Epithelial cell of proximal tubule (primary cell): ENCODE measurements around the gene DOCK2. TPM values are rescaled to one million over a fixed set of nuclear protein-coding genes. Genes with fewer than 3 reads are reported as not detected.

ENCODE experiments used
- DNase-seq: peaks from one replicate; pipeline ENCODE4 v3.0.0-alpha.2; 2011; ENCODE audit warnings: low read depth
- H3K4me3 ChIP-seq: 2 replicates; pipeline ENCODE4 v1.5.1; 2011; ENCODE audit warnings: low read depth, mild to moderate bottlenecking, low read length
- CTCF ChIP-seq: conservative IDR thresholded peaks from 2 replicates; pipeline ENCODE4 v1.5.1; 2012; ENCODE audit warnings: low read depth, mild to moderate bottlenecking, low read length
- total RNA-seq: library from RNA; depleted of rRNA; stranded (reverse); fragments of >200 nt; gene quantifications from 2 replicates; pipeline ENCODE4 v1.2.3, GENCODE V29; 2015

DOCK2 gene
- total RNA-seq, 1 donor from 2014 or later: 30.4 TPM

GRCh38 chr5:169731221-169731620 is 94.1 kb downstream of the DOCK2 start:
- DNase-seq: no peak
- no peak for TF ChIP-seq CTCF

DNA sequence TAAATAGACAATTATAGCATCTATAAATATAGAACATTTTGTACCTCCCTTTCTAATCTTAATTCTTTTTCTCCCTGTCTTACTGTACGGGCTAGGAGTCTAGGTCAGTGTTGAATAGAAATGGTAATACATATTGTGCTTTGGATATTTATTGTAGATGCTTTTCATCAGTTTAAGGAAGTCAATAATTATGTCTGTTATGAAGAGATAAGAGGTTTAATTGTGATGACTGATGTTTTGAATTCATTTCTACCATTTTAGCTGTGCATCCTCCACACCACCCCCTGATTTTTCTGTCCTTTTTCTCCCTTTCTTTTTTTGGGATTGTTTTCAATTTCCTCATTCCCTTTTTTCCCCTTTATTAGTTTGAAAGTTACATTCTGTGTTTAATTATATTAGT is 95.8 kb downstream of the DOCK2 start:
- no peak for DNase-seq
- no peak overlapping the region for H3K4me3 ChIP-seq
- TF ChIP-seq CTCF: no peak

More at GRCh38 chr5:169731221-169731620, 94.1 kb downstream of the DOCK2 start:
- H3K4me3 ChIP-seq: no peak overlapping the region

DNA sequence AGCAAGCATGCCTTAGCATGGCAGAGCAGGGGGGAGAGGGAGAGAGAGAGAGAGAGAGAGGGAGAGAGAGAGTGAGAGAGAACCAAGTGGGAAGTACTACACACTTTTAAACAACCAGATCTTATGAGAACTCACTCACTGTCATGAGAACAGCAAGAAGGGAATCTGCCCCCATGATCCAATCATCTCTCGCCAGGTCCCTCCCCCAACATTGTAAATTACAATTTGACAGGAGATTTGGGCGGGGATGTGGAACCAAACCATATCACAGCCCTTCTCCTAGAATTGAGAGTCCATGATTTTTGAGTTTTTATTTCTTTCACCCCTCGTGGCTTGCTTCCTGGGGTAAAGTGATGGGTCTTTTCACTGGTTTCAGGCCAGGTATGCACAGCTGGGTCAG is 98.8 kb downstream of the DOCK2 start:
- no peak for DNase-seq
- TF ChIP-seq CTCF: no peak
- no peak overlapping the region for H3K4me3 ChIP-seq

DNA sequence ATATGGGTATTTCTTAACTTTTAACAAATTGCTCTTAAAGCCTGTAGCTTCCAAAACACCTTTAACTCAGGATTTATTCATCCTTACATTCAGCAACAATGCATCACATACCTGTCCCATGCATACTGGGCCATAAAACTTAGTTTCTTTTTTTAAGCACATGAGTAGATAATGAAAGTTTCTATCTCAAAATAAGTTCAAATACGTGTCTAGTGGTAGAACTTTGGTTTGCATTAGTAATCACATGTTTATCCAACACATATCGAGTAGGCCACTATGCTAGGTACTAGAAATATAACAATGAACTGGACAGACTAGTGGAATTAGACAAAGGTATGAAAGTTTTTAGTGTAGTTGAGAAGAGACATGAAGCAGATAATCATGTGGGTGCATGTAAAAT is 99.6 kb downstream of the DOCK2 start:
- no peak for DNase-seq
- TF ChIP-seq CTCF: no peak
- no peak overlapping the region for H3K4me3 ChIP-seq

- no peak overlapping the region for H3K4me3 ChIP-seq
- DNase-seq: no peak
- no peak for TF ChIP-seq CTCF
These were observed 103.4 kb downstream of the DOCK2 start for GRCh38 chr5:169740435-169740834.

GRCh38 chr5:169742771-169743296 is 105.8 kb downstream of the DOCK2 start:
- DNase-seq: no peak
- no peak for TF ChIP-seq CTCF
- no peak overlapping the region for H3K4me3 ChIP-seq

DNA sequence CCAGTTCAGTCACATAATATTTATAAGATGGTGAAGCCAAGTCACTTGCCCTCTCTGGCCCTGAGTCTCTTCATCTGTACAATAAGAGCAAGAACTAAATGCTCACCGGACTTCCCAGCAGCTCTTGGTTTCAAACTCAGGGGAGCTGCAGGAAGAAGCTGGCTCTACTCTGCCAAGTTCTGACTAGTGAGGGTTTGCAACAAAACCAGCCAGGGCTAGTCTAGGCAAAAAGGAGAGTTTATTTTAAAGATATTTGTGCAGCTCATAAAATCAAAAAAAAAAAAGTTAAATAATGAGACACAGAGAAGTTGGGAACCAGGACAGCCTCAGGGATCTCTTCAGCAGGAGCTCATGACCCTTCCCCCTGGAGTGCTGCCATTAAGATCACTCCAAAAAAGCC is 107.3 kb downstream of the DOCK2 start:
- DNase-seq: no peak
- TF ChIP-seq CTCF: no peak
- H3K4me3 ChIP-seq: no peak overlapping the region
